GM12864 (cell line): ENCODE results near the gene JMJD7.

Experiments used
- DNase-seq: peaks from one replicate; pipeline ENCODE4 v3.0.0-alpha.2; 2011; ENCODE audit warnings: low read depth
- H3K4me3 ChIP-seq: 2 replicates; pipeline ENCODE4 v1.5.1; 2011; ENCODE audit warnings: mild to moderate bottlenecking, low read depth, low read length, control low read depth
- CTCF ChIP-seq: IDR thresholded peaks from 2 replicates; pipeline ENCODE4 v1.5.1; 2011; ENCODE audit warnings: low read depth, mild to moderate bottlenecking, moderate library complexity, low read length, control low read depth, inconsistent platforms; ENCODE audit errors: missing control alignments

Gene JMJD7

GRCh38 chr15:41801185-41801584 is 26.7 kb upstream of the JMJD7 start:
- TF ChIP-seq CTCF, result no peak
- H3K4me3 ChIP-seq, result no peak overlapping the region
- DNase-seq, result no peak

- H3K4me3 ChIP-seq, result no peak overlapping the region
- TF ChIP-seq CTCF, result no peak
- no peak for DNase-seq
Observed at GRCh38 chr15:41801850-41802455, 25.9 kb upstream of the JMJD7 start.

- H3K4me3 ChIP-seq, result no peak overlapping the region
- TF ChIP-seq CTCF, result no peak
- no peak for DNase-seq
Observed at GRCh38 chr15:41804361-41804760, 23.5 kb upstream of the JMJD7 start.

- no peak for TF ChIP-seq CTCF
- DNase-seq, result no peak
- H3K4me3 ChIP-seq, result no peak overlapping the region
Observed at GRCh38 chr15:41804916-41805666, 22.8 kb upstream of the JMJD7 start.

- no peak overlapping the region for H3K4me3 ChIP-seq
- no peak for TF ChIP-seq CTCF
- DNase-seq, result no peak
Observed at GRCh38 chr15:41805711-41806110, 22.2 kb upstream of the JMJD7 start.

GRCh38 chr15:41806291-41807181 is 21.4 kb upstream of the JMJD7 start:
- DNase-seq, result no peak

More at GRCh38 chr15:41806291-41807181, 21.4 kb upstream of the JMJD7 start:
- no peak for TF ChIP-seq CTCF
- H3K4me3 ChIP-seq, result no peak overlapping the region
